ENCODE data around the gene PTGS2.
"Not testable (repeated sequence)": the region's sequence is repeated elsewhere in the genome, so short reads cannot be mapped to it uniquely, and the experiment has no call there.

PTGS2 gene

DNA sequence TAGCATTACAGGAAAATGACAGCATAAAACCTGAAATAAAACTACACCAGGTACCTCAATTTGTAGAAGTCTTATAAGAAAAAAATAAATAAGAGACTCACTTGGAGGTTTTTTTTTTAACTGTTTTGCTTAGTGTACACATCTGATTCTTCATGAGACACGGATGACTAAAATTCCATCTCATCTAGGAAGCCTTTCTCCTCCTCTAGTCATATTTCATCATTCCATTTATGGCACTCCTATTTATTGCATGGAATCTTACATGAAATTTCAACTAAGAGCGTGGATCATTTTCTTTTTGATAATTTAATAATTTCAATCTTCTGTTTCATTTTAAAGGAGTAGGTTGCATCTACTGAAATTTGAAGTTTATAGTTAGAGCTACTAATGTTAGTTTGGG is 1.6 kb upstream of the PTGS2 start:
- peaks cover 22% of the 10 kb centered on the region for H3K4me1 Mint-ChIP-seq (ENCODE audit: low read depth)
- no peak overlapping the region for H3K27ac Mint-ChIP-seq
- H3K4me3 Mint-ChIP-seq: no peak overlapping the region
- intact Hi-C loops (cut with micrococcal nuclease): loop anchor here (1.0 to 10.0 kb wide), 5 partner anchors 76 to 300 kb away; partner anchors contain the start of gene PLA2G4A
- H3K36me3 Mint-ChIP-seq (ENCODE audit: low read depth): peaks cover 9% of the 10 kb centered on the region
- H3K27me3 Mint-ChIP-seq: no peaks in the 10 kb centered on the region
- H3K9me3 Mint-ChIP-seq: no peaks in the 10 kb centered on the region

DNA sequence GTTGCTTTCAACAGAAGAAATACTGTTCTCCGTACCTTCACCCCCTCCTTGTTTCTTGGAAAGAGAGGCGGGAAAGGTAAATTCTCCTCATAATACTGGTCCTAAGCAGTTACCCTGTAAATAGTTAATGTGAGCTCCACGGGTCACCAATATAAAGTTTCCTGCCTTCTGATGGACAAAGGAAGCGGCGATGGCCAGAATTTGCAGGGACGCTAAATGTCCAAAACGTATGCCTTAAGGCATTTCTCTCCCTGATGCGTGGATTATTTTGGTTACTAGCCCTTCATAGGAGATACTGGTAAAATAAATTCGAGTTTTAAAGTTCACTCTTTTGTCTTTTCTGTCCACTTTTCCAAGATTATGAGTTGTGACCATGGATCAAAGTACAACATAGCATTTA is 898 bp upstream of the PTGS2 start:
- peak overlapping the region; percentile 88 for H3K4me3 Mint-ChIP-seq
- H3K9me3 Mint-ChIP-seq: no peaks in the 10 kb centered on the region
- intact Hi-C loops (cut with micrococcal nuclease): loop anchor here (5.0 to 10.0 kb wide), 3 partner anchors 146 to 301 kb away; partner anchors contain the start of gene PLA2G4A
- peaks cover 22% of the 10 kb centered on the region for H3K4me1 Mint-ChIP-seq (ENCODE audit: low read depth)
- H3K36me3 Mint-ChIP-seq (ENCODE audit: low read depth): peaks cover 9% of the 10 kb centered on the region
- peak overlapping the region; percentile 91 for H3K27ac Mint-ChIP-seq
- no peaks in the 10 kb centered on the region for H3K27me3 Mint-ChIP-seq

DNA sequence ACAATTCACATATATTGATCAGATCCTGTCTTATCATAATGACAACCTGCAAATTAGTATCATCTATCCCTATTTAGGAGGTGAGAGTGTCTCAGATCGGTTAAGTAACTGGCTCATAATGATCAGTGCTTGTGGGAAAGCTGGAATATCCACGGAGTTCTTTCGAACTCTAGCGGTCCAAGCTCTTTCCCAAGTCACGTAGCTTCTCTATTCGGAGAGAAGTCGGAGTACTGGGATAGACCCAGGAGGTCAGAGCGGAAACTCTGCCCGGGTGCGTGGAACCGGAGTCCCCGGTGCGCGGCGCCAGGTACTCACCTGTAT is 339 bp downstream of the PTGS2 start:
- Mint-ChIP-seq H3K4me1 (ENCODE audit: low read depth) (peaks cover 22% of the 10 kb centered on the region), H3K4me3 (peak overlapping the region; percentile 88), H3K27me3 (no peaks in the 10 kb centered on the region), H3K27ac (peak overlapping the region; percentile 91), H3K36me3 (ENCODE audit: low read depth) (peaks cover 12% of the 10 kb centered on the region), H3K9me3 (no peaks in the 10 kb centered on the region)
- intact Hi-C loops (cut with micrococcal nuclease): loop anchor here (1.0 to 10.0 kb wide), 5 partner anchors 55 to 302 kb away; partner anchors contain the start of gene PLA2G4A

DNA sequence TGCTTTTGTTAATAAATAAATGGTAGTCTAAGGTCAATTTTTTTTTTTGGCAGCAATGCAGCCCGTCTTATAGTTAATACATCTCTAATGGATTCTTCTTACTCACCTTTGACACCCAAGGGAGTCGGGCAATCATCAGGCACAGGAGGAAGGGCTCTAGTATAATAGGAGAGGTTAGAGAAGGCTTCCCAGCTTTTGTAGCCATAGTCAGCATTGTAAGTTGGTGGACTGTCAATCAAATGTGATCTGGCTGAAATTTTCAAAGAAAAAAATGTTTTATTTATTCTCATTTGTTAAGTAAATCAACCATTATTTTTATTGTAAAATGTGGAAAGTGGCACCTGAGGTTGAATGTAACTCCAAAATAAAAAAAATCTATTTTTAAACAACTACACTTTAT is 2.1 kb downstream of the PTGS2 start:
- H3K4me3 Mint-ChIP-seq: no peak overlapping the region
- peaks cover 16% of the 10 kb centered on the region for H3K4me1 Mint-ChIP-seq (ENCODE audit: low read depth)
- peaks cover 19% of the 10 kb centered on the region for H3K36me3 Mint-ChIP-seq (ENCODE audit: low read depth)
- H3K9me3 Mint-ChIP-seq: no peaks in the 10 kb centered on the region
- H3K27ac Mint-ChIP-seq: no peak overlapping the region
- intact Hi-C loops (cut with micrococcal nuclease): loop anchor here (10.0 kb wide), 1 partner anchor 57 kb away; no protein-coding TSS in a partner anchor
- H3K27me3 Mint-ChIP-seq: no peaks in the 10 kb centered on the region

DNA sequence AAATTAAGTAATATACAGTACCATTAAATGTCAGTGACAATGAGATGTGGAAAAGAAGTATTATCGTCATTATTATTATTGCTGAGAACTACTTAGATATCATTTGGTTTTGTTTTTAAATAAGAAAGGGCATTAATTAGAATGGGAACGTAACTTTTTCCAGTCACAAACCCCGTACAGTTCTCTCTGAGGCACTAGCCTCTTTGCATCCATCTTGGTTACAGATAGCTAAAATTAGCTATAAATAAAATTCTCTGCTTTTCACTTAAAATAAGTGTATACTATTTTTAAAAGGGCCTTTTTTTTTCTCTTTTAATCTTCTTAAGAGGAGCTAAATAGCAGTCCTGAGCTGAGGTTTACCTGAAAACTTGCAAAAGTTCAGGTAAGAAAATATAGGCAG is 7.6 kb downstream of the PTGS2 start:
- Mint-ChIP-seq H3K4me3 (no peak overlapping the region), H3K4me1 (ENCODE audit: low read depth) (no peaks in the 10 kb centered on the region), H3K9me3 (no peaks in the 10 kb centered on the region), H3K27ac (no peak overlapping the region), H3K27me3 (no peaks in the 10 kb centered on the region), H3K36me3 (ENCODE audit: low read depth) (peaks cover 10% of the 10 kb centered on the region)
- intact Hi-C loops (cut with micrococcal nuclease): loop anchor here (10.0 kb wide), 1 partner anchor 62 kb away; no protein-coding TSS in a partner anchor

DNA sequence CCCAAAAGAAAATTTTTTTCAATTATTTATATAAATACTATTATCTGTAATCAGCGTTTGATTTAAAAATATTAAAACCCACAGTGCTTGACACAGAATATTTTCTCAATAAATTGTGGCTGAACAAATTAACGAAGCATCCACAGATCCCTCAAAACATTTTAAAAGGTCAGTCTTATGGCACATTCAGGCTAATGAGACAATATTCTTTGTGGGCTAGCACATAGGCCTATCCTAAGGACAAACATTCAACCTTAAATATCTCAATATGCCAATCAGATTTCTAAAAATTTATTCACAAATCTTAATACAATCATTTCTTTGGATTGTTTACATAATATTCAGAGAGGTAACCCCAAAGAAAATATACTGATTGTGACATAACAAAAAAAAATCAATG is 8.1 kb downstream of the PTGS2 start:
- Mint-ChIP-seq H3K4me1 (ENCODE audit: low read depth) (no peaks in the 10 kb centered on the region), H3K36me3 (ENCODE audit: low read depth) (peaks cover 10% of the 10 kb centered on the region), H3K4me3 (no peak overlapping the region), H3K27ac (no peak overlapping the region), H3K9me3 (no peaks in the 10 kb centered on the region), H3K27me3 (no peaks in the 10 kb centered on the region)
- intact Hi-C loops (cut with micrococcal nuclease): loop anchor here (10.0 kb wide), 1 partner anchor 63 kb away; no protein-coding TSS in a partner anchor

DNA sequence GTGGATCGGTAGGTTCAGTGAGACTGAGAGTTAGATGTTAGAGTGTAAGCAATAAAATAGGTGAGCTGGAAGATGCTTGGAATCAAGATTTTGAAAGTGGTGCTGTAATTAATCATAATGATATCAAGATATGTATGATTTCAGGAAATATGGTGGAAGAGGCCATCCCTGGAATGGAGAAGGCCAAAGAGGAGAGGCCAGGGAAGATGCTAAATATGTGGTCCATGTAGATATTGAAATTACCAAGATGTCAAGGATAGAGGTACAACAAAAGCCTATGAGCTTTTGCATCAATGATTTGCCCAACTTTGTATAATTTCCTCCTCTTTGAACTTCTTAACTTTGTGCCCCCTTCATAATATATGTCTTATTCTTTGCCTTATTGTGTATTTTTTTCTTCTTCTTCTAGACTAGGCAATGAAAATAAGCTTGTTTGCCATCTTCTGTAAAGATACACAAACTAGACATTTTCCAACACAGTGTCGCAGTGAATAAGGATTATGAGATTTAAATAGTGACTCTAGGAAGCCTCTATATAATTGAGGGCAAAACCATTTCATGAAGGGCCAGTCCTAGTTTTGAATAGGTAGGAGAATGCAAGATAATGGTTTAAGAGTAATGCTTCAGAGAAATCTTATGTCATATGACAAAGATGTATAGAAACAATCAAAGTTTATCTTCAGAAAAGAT is 8.9 kb downstream of the PTGS2 start:
- Mint-ChIP-seq H3K27ac (no peak overlapping the region), H3K4me3 (no peak overlapping the region), H3K4me1 (ENCODE audit: low read depth) (no peaks in the 10 kb centered on the region), H3K9me3 (no peaks in the 10 kb centered on the region), H3K36me3 (ENCODE audit: low read depth) (peaks cover 10% of the 10 kb centered on the region), H3K27me3 (no peaks in the 10 kb centered on the region)
- intact Hi-C loops (cut with micrococcal nuclease): loop anchor here (10.0 kb wide), 1 partner anchor 64 kb away; no protein-coding TSS in a partner anchor

DNA sequence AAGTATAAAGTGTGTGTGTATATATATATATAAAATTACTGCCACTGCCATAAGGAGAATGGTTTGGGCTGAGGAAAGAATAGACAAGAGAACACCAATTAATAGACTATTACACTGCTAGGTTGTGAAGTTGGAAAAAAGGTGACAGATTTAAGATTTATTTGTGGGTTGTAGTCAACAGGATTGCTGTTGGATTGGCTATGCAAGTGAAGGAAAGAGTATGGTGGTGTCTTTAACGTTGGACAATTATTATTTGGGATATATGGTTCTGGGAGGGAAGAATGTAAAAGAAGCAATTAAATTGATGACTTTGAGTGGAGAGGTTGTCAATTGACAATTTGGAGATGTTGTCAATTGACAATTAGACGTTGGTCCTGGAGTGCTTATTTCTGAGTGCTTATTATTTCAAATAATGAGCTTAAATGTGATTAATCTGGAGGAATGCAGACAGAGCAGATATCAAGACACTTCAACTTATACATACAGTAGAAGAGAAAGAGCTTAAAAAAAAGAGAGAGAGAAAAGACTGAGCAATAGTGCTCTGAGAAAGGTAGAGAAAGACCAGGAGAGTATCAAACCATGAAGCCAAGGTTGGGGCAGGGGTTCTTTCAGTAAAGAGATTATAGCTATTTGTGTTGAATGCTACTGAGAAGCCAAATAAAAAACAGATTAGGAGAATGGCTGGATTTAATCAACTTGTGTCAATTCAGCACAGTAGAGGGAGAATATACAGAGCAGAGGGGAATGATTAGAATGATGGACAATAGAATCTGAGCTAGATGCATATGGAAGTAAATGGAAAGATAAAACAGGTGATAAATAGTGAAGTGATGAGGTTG is 9.7 kb downstream of the PTGS2 start:
- Mint-ChIP-seq H3K4me1 (ENCODE audit: low read depth) (no peaks in the 10 kb centered on the region), H3K27ac (no peak overlapping the region), H3K27me3 (no peaks in the 10 kb centered on the region), H3K4me3 (no peak overlapping the region), H3K9me3 (no peaks in the 10 kb centered on the region), H3K36me3 (ENCODE audit: low read depth) (peaks cover 10% of the 10 kb centered on the region)
- intact Hi-C loops (cut with micrococcal nuclease): loop anchor here (10.0 kb wide), 1 partner anchor 64 kb away; no protein-coding TSS in a partner anchor

DNA sequence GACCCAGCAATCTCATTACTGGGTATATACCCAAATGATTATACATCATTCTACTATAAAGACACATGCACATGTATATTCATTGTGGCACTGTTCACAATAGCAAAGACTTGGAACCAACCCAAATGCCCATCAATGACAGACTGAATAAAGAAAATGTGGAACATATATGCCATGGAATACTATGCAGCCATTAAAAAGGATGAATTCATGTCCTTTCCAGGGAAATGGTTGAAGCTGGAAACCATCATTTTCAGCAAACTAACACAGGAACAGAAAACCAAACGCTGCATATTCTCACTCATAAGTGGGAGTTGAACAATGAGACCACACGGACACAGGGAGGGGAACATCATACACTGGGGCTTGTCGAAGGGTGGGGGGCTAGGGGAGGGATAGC is 10.4 kb downstream of the PTGS2 start:
- intact Hi-C loops (cut with micrococcal nuclease): loop anchor here (10.0 kb wide), 1 partner anchor 65 kb away; no protein-coding TSS in a partner anchor
- H3K27ac Mint-ChIP-seq; H3K36me3 Mint-ChIP-seq (ENCODE audit: low read depth); H3K4me3 Mint-ChIP-seq; H3K4me1 Mint-ChIP-seq (ENCODE audit: low read depth); H3K27me3 Mint-ChIP-seq; H3K9me3 Mint-ChIP-seq: not testable (repeated sequence)

DNA sequence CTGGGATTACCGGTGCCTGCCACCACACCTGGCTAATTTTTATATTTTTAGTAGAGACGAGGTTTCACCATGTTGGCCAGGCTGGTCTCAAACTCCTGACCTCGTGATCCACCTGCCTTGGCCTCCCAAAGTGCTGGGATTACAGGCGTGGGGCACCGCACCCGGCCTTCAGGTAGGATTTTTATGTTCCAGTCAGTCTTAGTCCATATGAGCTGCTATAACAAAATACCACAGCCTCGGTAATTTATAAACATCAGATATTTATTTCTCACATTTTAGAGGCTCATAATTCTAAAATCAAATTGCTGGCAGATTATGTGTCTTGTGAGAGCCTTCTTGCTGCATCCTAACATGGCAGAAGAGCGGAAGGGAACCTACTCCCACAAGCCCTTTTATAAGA is 16.0 kb downstream of the PTGS2 start:
- H3K4me1 Mint-ChIP-seq (ENCODE audit: low read depth): peaks cover 19% of the 10 kb centered on the region

DNA sequence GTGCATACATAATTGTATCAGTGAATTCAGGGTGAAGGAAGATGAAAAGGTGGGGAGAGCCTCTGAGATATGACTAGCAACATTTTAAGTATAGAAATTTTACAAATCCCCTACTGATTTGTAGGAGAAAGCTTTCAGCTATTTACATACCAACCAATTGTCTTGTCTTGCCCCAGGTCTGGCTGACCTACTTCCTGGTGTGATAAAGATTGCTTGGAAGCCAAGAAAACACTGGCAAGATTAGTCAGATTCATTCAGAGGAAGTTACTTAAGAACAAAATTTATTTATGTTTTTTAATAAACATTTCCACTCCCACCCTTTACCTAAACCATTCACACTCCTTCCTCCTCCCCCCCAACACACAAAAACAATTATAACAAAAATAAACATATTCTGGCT is 17.5 kb downstream of the PTGS2 start:
- Mint-ChIP-seq H3K4me3 (no peak overlapping the region), H3K9me3 (no peaks in the 10 kb centered on the region), H3K27me3 (no peaks in the 10 kb centered on the region), H3K27ac (no peak overlapping the region), H3K4me1 (ENCODE audit: low read depth) (peaks cover 26% of the 10 kb centered on the region), H3K36me3 (ENCODE audit: low read depth) (no peaks in the 10 kb centered on the region)
- intact Hi-C loops (cut with micrococcal nuclease): no loop called here

More for the DNA sequence above, 16.0 kb downstream of the PTGS2 start:
- H3K27me3 Mint-ChIP-seq; H3K9me3 Mint-ChIP-seq; H3K27ac Mint-ChIP-seq; intact Hi-C loops (cut with micrococcal nuclease); H3K36me3 Mint-ChIP-seq (ENCODE audit: low read depth); H3K4me3 Mint-ChIP-seq: not testable (repeated sequence)

DNA sequence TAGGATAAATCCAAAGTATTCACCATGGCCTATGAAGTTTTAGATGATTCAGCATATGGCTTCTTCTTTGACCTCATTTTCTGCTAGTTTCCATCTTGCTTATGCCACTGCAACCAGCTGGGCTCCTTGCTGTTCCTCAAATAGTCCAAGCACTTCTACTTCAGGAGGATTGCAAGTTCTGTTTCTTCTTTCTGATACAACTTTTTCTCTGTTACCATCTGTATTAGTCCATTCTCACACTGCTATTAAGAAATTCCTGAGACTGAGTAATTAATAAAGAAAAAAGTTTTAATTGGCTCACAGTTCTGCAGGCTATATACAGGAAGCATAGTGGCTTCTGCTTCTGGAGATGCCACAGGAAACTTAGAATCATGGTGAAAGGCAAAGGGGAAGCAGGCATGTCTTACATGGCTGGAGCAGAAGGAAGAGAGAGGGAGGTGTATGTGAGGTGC is 20.3 kb downstream of the PTGS2 start:
- Mint-ChIP-seq H3K27me3 (no peaks in the 10 kb centered on the region), H3K36me3 (ENCODE audit: low read depth) (no peaks in the 10 kb centered on the region), H3K9me3 (no peaks in the 10 kb centered on the region), H3K4me1 (ENCODE audit: low read depth) (peaks cover 37% of the 10 kb centered on the region), H3K27ac (peak overlapping the region; percentile 23), H3K4me3 (no peak overlapping the region)
- intact Hi-C loops (cut with micrococcal nuclease): no loop called here

DNA sequence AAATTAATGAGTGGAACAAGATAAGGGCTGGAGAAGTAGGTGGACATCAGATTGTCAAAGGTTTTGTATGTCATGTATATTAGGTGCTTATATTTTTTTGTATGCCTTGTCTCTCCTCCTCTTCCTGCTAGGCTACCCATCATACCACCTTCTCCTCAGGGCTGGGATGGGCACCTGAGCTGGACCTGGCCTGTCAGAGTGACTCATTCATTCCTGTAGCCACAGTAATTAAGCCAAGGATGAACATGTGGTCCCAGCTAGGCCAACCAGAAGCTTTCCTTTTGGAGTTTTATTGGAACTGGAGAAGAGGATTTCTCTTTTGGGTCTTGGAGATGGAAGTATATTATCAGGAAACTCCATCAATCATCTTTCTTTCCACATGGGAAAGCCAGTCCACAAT is 21.2 kb downstream of the PTGS2 start:
- Mint-ChIP-seq H3K27ac (no peak overlapping the region), H3K9me3 (no peaks in the 10 kb centered on the region), H3K4me3 (no peak overlapping the region), H3K27me3 (no peaks in the 10 kb centered on the region), H3K36me3 (ENCODE audit: low read depth) (no peaks in the 10 kb centered on the region), H3K4me1 (ENCODE audit: low read depth) (peaks cover 46% of the 10 kb centered on the region)
- intact Hi-C loops (cut with micrococcal nuclease): no loop called here

DNA sequence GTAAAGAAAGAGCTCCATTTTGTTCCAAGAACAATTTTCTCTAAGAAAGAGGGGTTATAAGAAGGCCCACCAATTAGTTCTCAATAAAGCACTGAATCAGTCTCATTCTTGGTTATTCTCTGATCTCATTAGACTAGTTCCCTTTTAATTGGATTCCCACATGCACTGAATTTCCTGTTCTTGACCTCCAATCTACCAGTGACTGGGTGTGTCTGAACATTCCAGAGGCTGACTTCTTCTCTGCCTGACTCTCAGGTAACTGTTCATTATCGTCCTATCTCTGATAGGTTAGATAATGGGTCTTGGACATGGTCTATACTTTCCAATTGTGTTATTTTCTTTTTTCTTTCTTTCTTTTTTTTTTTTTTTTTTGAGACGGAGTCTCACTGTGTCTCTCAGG is 22.7 kb downstream of the PTGS2 start:
- peaks cover 14% of the 10 kb centered on the region for H3K9me3 Mint-ChIP-seq
- H3K27me3 Mint-ChIP-seq: no peaks in the 10 kb centered on the region
- intact Hi-C loops (cut with micrococcal nuclease): no loop called here
- no peak overlapping the region for H3K27ac Mint-ChIP-seq
- no peak overlapping the region for H3K4me3 Mint-ChIP-seq
- H3K4me1 Mint-ChIP-seq (ENCODE audit: low read depth): peaks cover 61% of the 10 kb centered on the region
- no peaks in the 10 kb centered on the region for H3K36me3 Mint-ChIP-seq (ENCODE audit: low read depth)

Measured in dendritic cell treated with granulocyte-macrophage colony-stimulating factor and Interleukin-4, amounts not matched to agents 40 ng/mL and 50 ng/mL, for 4 days (primary cell).